Sigmoid colon (tissue), 7 donors: ENCODE measurements around the gene FBN3. TPM values are rescaled to one million over a fixed set of nuclear protein-coding genes. Genes with fewer than 3 reads are reported as not detected.

Source experiments
- DNase-seq: peaks from one replicate; pipeline ENCODE4 v3.0.0-alpha.2; 2019
- H3K27ac ChIP-seq, 4 donors: fragments of 200-600 bp; sonication (generic); one replicate each; pipeline ENCODE4 v1.5.1; 2016 to 2019; ENCODE audit warnings: mild to moderate bottlenecking in 1 of 4
- H3K27me3 ChIP-seq, 3 donors: fragments of 200-600 bp; sonication (generic); one replicate each; pipeline ENCODE4 v1.5.1; 2019; ENCODE audit warnings: mild to moderate bottlenecking in 1 of 3
- H3K36me3 ChIP-seq, 4 donors: fragments of 200-600 bp; sonication (generic); one replicate each; pipeline ENCODE4 v1.5.1; 2016 to 2019
- H3K4me1 ChIP-seq, 4 donors: fragments of 200-600 bp; sonication (generic); one replicate each; pipeline ENCODE4 v1.5.1; 2017 to 2019
- H3K4me3 ChIP-seq, 4 donors: fragments of 200-600 bp; sonication (generic); one replicate each; pipeline ENCODE4 v1.5.1; 2017 to 2019; ENCODE audit warnings: mild to moderate bottlenecking in 2 of 4, moderate library complexity in 1 of 4
- H3K9me3 ChIP-seq, 4 donors: fragments of 200-600 bp in 3 of 4; sonication (generic) in 3 of 4; one replicate each; pipeline versions ENCODE4 v1.5.1 to v1.6.1; 2013 to 2019
- CTCF ChIP-seq, 4 experiments: fragments of 450-650 bp in 3 of 4; fragments of 200-600 bp in 1 of 4; IDR thresholded peaks; one replicate each; pipeline ENCODE4 v1.5.1; 2016 to 2019; ENCODE audit warnings: antibody characterized with exemption in 4 of 4, mild to moderate bottlenecking in 3 of 4, moderate library complexity in 2 of 4
- EP300 ChIP-seq, 4 donors: sonication (generic); formaldehyde crosslinking; IDR thresholded peaks; one replicate each; pipeline ENCODE4 v1.6.1; 2017; ENCODE audit warnings: antibody characterized with exemption in 4 of 4
- POLR2A ChIP-seq, 2 donors: fragments of 450-650 bp; IDR thresholded peaks; one replicate each; pipeline ENCODE4 v1.6.1; 2016; ENCODE audit warnings: antibody characterized with exemption in 2 of 2, mild to moderate bottlenecking in 2 of 2, moderate library complexity in 2 of 2
- POLR2AphosphoS5 ChIP-seq, 4 donors: sonication (generic); formaldehyde crosslinking; IDR thresholded peaks; one replicate each; pipeline ENCODE4 v1.6.1; 2017; ENCODE audit warnings: antibody characterized with exemption in 4 of 4
- WGBS, 2 donors: extraction: QIAGEN DNeasy Blood & Tissue Kit; methylation state at CpG; one replicate each; pipeline ENCODE4 v1.1.7; 2013; 5-methylcytosine and 5-hydroxymethylcytosine counted together
- intact Hi-C: fragments of 100-400 bp; cut with DNase I; formaldehyde crosslinking; loops from one replicate; pipeline ENCODE4 v1.15.1; 2023
- polyA plus RNA-seq, 3 donors: library from polyadenylated mRNA; stranded (reverse); fragments of 200-250 nt; gene quantifications; one replicate each; pipeline ENCODE4 v1.2.3, GENCODE V29; 2013
- total RNA-seq, 4 donors: library from RNA; depleted of rRNA; stranded (reverse); fragments of >200 nt; gene quantifications; one replicate each; pipeline ENCODE4 v1.1.0, GENCODE V29; 2016
- donor health status: healthy with polysubstance abuse.
- donor health status: Bipolar disorder and iron deficiency.
- donor health status: healthy.

Gene FBN3
- total and polyA plus RNA-seq, 7 donors = 0.06 TPM; not detected in 6

GRCh38 chr19:8126008-8126407 is 23.4 kb downstream of the FBN3 start:
- no peaks in the 10 kb centered on the region for H3K9me3 ChIP-seq
- H3K27me3 ChIP-seq = no peaks in the 10 kb centered on the region
- TF ChIP-seq POLR2A (IDR thresholded peaks at IDR 0.05) = no peak
- no peak for TF ChIP-seq CTCF (IDR thresholded peaks at IDR 0.05)
- no peak for TF ChIP-seq EP300 (IDR thresholded peaks at IDR 0.05)
- TF ChIP-seq POLR2AphosphoS5 (IDR thresholded peaks at IDR 0.05) = no peak
- WGBS, 2 donors = 86 to 91% methylated on average over 15 of the region's 15 CpGs
- no peaks in the 10 kb centered on the region for H3K36me3 ChIP-seq
- intact Hi-C loops = no loop called here
- H3K4me1 ChIP-seq = no peaks in the 10 kb centered on the region
- H3K27ac ChIP-seq = no peak overlapping the region
- H3K4me3 ChIP-seq = no peak overlapping the region
- no peak for DNase-seq

DNA sequence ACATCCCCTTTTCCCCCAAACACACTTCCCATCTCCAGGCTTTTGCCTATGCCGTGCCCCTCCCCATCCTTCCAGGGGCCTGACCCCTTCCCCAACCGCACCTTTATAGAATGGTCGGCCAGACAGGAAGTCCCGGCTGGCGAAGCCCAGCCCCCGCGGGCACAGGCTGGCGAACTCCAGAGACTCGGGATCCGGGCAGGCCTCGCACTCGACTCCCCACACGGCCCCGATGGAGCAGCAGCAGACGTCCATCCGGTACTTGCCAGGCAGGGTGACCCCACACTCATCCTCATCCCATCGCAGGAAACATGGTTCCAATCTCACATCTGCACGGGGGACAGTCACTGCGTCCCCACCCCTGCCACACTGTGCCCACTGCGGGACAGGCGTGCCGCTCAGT is 25.7 kb downstream of the FBN3 start:
- DNase-seq = no peak
- WGBS, 2 donors = 88 to 89% methylated on average over 22 of the region's 22 CpGs
- Histone ChIP-seq H3K4me3 (no peak overlapping the region), H3K4me1 (no peaks in the 10 kb centered on the region), H3K9me3 (no peaks in the 10 kb centered on the region), H3K27me3 (no peaks in the 10 kb centered on the region), H3K36me3 (no peaks in the 10 kb centered on the region), H3K27ac (no peak overlapping the region)
- TF ChIP-seq CTCF (IDR thresholded peaks at IDR 0.05) (no peak), EP300 (IDR thresholded peaks at IDR 0.05) (no peak), POLR2AphosphoS5 (IDR thresholded peaks at IDR 0.05) (no peak), POLR2A (IDR thresholded peaks at IDR 0.05) (no peak)
- intact Hi-C loops = no loop called here

DNA sequence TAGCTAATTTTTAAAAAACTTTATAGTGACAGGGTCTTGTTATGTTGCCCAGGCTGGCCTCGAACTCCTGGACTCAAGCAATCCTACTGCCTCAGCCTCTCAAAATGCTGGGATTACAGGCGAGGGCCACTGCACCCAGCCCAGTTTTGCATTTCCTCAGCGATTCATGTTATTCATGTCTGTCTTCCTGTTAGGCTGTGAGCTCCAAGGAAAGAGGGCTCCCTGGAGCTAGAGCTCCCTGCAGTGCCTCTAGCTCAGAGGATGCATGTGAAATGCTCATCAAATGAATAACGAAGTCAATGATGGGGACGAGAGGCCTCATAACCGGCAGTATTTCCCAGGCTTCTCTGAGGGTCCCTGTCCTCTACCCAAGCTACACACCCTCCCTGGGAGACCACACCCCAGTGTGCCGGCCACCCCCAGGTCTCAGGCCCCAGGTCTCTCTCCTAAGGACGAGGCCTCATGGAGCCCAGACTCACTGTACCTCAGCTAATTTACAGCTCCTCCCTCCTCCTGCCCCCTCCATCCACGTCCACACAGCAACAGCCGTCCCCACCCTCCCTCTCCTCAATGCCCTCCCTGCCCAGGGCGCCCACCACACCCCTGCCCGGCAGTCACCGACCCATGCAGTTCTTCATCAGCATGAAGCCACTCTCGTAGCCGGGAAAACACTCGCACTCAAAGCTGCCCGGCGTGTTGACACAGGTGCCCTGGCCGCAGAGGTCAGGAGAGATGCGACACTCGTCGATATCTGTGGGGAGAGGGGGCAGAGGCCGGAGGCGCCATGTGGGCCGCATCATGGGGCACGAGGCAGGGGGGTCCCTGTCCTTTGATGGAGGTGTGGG is 28.5 kb downstream of the FBN3 start:
- H3K9me3 ChIP-seq = no peaks in the 10 kb centered on the region
- H3K4me3 ChIP-seq = no peak overlapping the region
- 74 to 82% methylated on average over 26 of the region's 26 CpGs for WGBS, 2 donors
- H3K4me1 ChIP-seq = no peaks in the 10 kb centered on the region
- no peaks in the 10 kb centered on the region for H3K27me3 ChIP-seq
- no peaks in the 10 kb centered on the region for H3K36me3 ChIP-seq
- H3K27ac ChIP-seq = no peak overlapping the region
- TF ChIP-seq EP300 (IDR thresholded peaks at IDR 0.05) (no peak), CTCF (IDR thresholded peaks at IDR 0.05) (no peak), POLR2A (IDR thresholded peaks at IDR 0.05) (no peak), POLR2AphosphoS5 (IDR thresholded peaks at IDR 0.05) (no peak)
- no peak for DNase-seq
- intact Hi-C loops = no loop called here

GRCh38 chr19:8117991-8118390 is 31.4 kb downstream of the FBN3 start:
- Histone ChIP-seq H3K36me3 (no peaks in the 10 kb centered on the region), H3K27me3 (no peaks in the 10 kb centered on the region), H3K4me3 (no peak overlapping the region), H3K9me3 (no peaks in the 10 kb centered on the region), H3K4me1 (no peaks in the 10 kb centered on the region), H3K27ac (no peak overlapping the region)
- TF ChIP-seq POLR2AphosphoS5 (IDR thresholded peaks at IDR 0.05) (no peak), EP300 (IDR thresholded peaks at IDR 0.05) (no peak), CTCF (IDR thresholded peaks at IDR 0.05) (no peak), POLR2A (IDR thresholded peaks at IDR 0.05) (no peak)
- WGBS, 2 donors = 79 to 92% methylated on average over 2 of the region's 2 CpGs
- intact Hi-C loops = no loop called here
- no peak for DNase-seq
